K562 (cell line): ENCODE results near the gene PGP. TPM values are rescaled to one million over a fixed set of nuclear protein-coding genes. Genes with fewer than 3 reads are reported as not detected.

Experiments
- ATAC-seq: fragments of 200-7000 bp; cut with Tn5 transposase; 3 replicates; pipeline ENCODE4 v1.9.1; 2020; ENCODE audit warnings: moderate library complexity
- BruUV-seq: library from RNA; stranded (reverse); fragments of 400-500 nt; replicated peaks from 2 replicates; lab custom pipeline; 2021; lab: Mats Ljungman, UMichigan
- CTCF ChIA-PET: fragments of 300-600 bp; formaldehyde crosslinking; extraction: SDS; loops from one replicate; lab custom pipeline; 2021; ENCODE audit warnings: low intra/inter-chr PET ratio; lab: Yijun Ruan, JAX
- POLR2A ChIA-PET: fragments of 300-600, 350-650 bp; sonication (Branson Sonifier 250); formaldehyde crosslinking; extraction: SDS; loops from one replicate; lab custom pipeline; 2021; ENCODE audit warnings: antibody characterized with exemption, inconsistent platforms; lab: Yijun Ruan, JAX
- DNase-seq, 4 experiments: peaks; one replicate each; pipeline versions ENCODE4 v3.0.0 to v3.0.0-alpha.2; 2011 to 2018; ENCODE audit warnings: low spot score in 3 of 4, mixed read lengths in 3 of 4; ENCODE audit errors: extremely low read depth in 1 of 4
- FAIRE-seq: peaks from 2 replicates; lab custom pipeline; 2011; peaks lifted over from hg19 to GRCh38; lab: Jason Lieb, UNC
- H2AFZ ChIP-seq: 2 replicates; pipeline ENCODE4 v1.6.0; 2011; ENCODE audit warnings: low read depth, low read length, control low read depth, inconsistent platforms
- H3K27ac ChIP-seq: fragments of 200-600 bp; 3 replicates; pipeline ENCODE4 v1.8.0; 2011; ENCODE audit warnings: low read depth, mild to moderate bottlenecking, control low read depth, inconsistent platforms, low read length, moderate library complexity, mixed read lengths; ENCODE audit errors: extremely low read depth
- H3K27me3 ChIP-seq, 2 experiments: fragments of 300-600 bp in 1 of 2; 2 replicates in 1 of 2; 3 replicates in 1 of 2; pipeline versions ENCODE4 v1.6.0 to v1.8.0; 2011; ENCODE audit warnings: inconsistent platforms in 2 of 2, low read length in 2 of 2, mild to moderate bottlenecking in 1 of 2, mixed read lengths in 1 of 2, moderate library complexity in 1 of 2; ENCODE audit not compliant: control insufficient read depth in 2 of 2, insufficient read depth in 2 of 2
- H3K36me3 ChIP-seq: fragments of 300-600 bp; 3 replicates; pipeline ENCODE4 v1.8.0; 2011; ENCODE audit warnings: mild to moderate bottlenecking, low read length, inconsistent platforms; ENCODE audit not compliant: control insufficient read depth, insufficient read depth
- H3K4me1 ChIP-seq, 2 experiments: fragments of 200-600 bp in 1 of 2; replicated peaks in 1 of 2; 2 replicates in 1 of 2; 3 replicates in 1 of 2; pipeline versions ENCODE4 v1.5.1 to v1.8.0; 2011; ENCODE audit warnings: inconsistent platforms in 2 of 2, low read length in 2 of 2, mild to moderate bottlenecking in 1 of 2, mixed read lengths in 1 of 2, moderate library complexity in 1 of 2; ENCODE audit not compliant: control insufficient read depth in 2 of 2, insufficient read depth in 2 of 2
- H3K4me2 ChIP-seq: 2 replicates; pipeline ENCODE4 v1.6.1; 2011; ENCODE audit warnings: low read length, control low read depth, inconsistent platforms, mixed read lengths; ENCODE audit not compliant: insufficient read depth
- H3K4me3 ChIP-seq: fragments of 200-600 bp; sonication (generic), shearing (Covaris generic); 2 replicates; pipeline ENCODE4 v1.5.1; 2016; ENCODE audit warnings: control low read depth, inconsistent platforms
- H3K79me2 ChIP-seq: fragments of 200-600 bp; 3 replicates; pipeline ENCODE4 v1.8.0; 2011; ENCODE audit warnings: low read length, inconsistent platforms; ENCODE audit not compliant: control insufficient read depth, insufficient read depth
- H3K9ac ChIP-seq, 2 experiments: 2 replicates each; pipeline versions ENCODE4 v1.6.0 to v1.6.1; 2011; ENCODE audit warnings: low read depth in 2 of 2, low read length in 2 of 2, control low read depth in 1 of 2, inconsistent platforms in 1 of 2, mild to moderate bottlenecking in 1 of 2, mixed read lengths in 1 of 2; ENCODE audit not compliant: insufficient read depth in 1 of 2
- H3K9me1 ChIP-seq: one replicate; pipeline ENCODE4 v1.6.0; 2011; ENCODE audit warnings: inconsistent platforms, mild to moderate bottlenecking, low read length, moderate library complexity; ENCODE audit not compliant: control insufficient read depth, insufficient read depth
- H3K9me3 ChIP-seq: replicated peaks from 2 replicates; pipeline ENCODE4 v1.5.1; 2011; ENCODE audit warnings: low read depth, low read length, inconsistent platforms; ENCODE audit not compliant: control insufficient read depth, insufficient read depth
- H4K20me1 ChIP-seq: replicated peaks from 2 replicates; pipeline ENCODE4 v1.6.1; 2011; ENCODE audit warnings: low read length, inconsistent platforms, mixed read lengths; ENCODE audit not compliant: control insufficient read depth, insufficient read depth
- CHD1 ChIP-seq: fragments of 200-600 bp; sonication (generic); IDR thresholded peaks from one replicate; pipeline ENCODE4 v1.6.1; 2012; ENCODE audit warnings: mild to moderate bottlenecking, moderate library complexity, low read length, inconsistent platforms
- DPF2 ChIP-seq: fragments of 450-650 bp; IDR thresholded peaks from 2 replicates; pipeline ENCODE4 v1.6.1; 2016
- HCFC1 ChIP-seq: IDR thresholded peaks from 2 replicates; pipeline ENCODE4 v1.6.1; 2012; ENCODE audit warnings: low read depth, low read length, improper control_type of control experiment
- HDGF ChIP-seq: fragments of 450-650 bp; IDR thresholded peaks from 2 replicates; pipeline ENCODE4 v1.6.1; 2016
- HNRNPH1 ChIP-seq: fragments of 200-400 bp; formaldehyde crosslinking; optimal IDR thresholded peaks from 2 replicates; pipeline ENCODE3; 2017; ENCODE audit warnings: low read depth, mild to moderate bottlenecking, low read length, moderate library complexity
- NONO ChIP-seq, 2 experiments: fragments of 200-400 bp in 1 of 2; fragments of 450-650 bp in 1 of 2; formaldehyde crosslinking in 1 of 2; IDR thresholded peaks; 2 replicates each; pipeline ENCODE4 v1.6.1; 2017; ENCODE audit warnings: low read depth in 2 of 2, mild to moderate bottlenecking in 2 of 2, moderate library complexity in 2 of 2, low read length in 1 of 2
- PCBP1 ChIP-seq: fragments of 200-400 bp; formaldehyde crosslinking; IDR thresholded peaks from 2 replicates; pipeline ENCODE4 v1.6.1; 2018; ENCODE audit warnings: mild to moderate bottlenecking, low read depth, low read length; ENCODE audit not compliant: poor library complexity, severe bottlenecking
- POLR2A ChIP-seq: fragments of 450-650 bp; conservative IDR thresholded peaks from 2 replicates; pipeline ENCODE4 v1.6.1; 2016
- POLR2B ChIP-seq: fragments of 450-650 bp; IDR thresholded peaks from 2 replicates; pipeline ENCODE4 v1.6.1; 2018; ENCODE audit warnings: low read depth; ENCODE audit not compliant: partially characterized antibody
- PPARD ChIP-seq: fragments of 250-450 bp; sonication (Bioruptor Pico); IDR thresholded peaks from 2 replicates; pipeline ENCODE4 v1.8.0; 2022; ENCODE audit warnings: inconsistent platforms, mild to moderate bottlenecking, moderate library complexity
- RBFOX2 ChIP-seq: fragments of 200-400 bp; formaldehyde crosslinking; IDR thresholded peaks from 2 replicates; pipeline ENCODE4 v1.6.1; 2017; ENCODE audit warnings: low read depth, mild to moderate bottlenecking, low read length, moderate library complexity
- SAFB2 ChIP-seq: fragments of 200-400 bp; formaldehyde crosslinking; IDR thresholded peaks from 2 replicates; pipeline ENCODE4 v1.6.1; 2018; ENCODE audit warnings: borderline replicate concordance, low read length, low read depth, moderate library complexity; ENCODE audit not compliant: severe bottlenecking
- SRSF1 ChIP-seq: fragments of 200-400 bp; formaldehyde crosslinking; IDR thresholded peaks from 2 replicates; pipeline ENCODE4 v1.6.1; 2017; ENCODE audit warnings: mild to moderate bottlenecking, low read depth, low read length, moderate library complexity
- SRSF9 ChIP-seq: fragments of 200-400 bp; formaldehyde crosslinking; IDR thresholded peaks from 2 replicates; pipeline ENCODE4 v1.6.1; 2017; ENCODE audit warnings: low read depth, low read length, borderline replicate concordance
- ZHX1 ChIP-seq: fragments of 150-350 bp; conservative IDR thresholded peaks from 2 replicates; pipeline ENCODE4 v1.6.1; 2014; ENCODE audit warnings: low read length
- ZNF232 ChIP-seq: sonication (generic); formaldehyde crosslinking; IDR thresholded peaks from 2 replicates; pipeline ENCODE4 v1.8.0; 2022; ENCODE audit warnings: mild to moderate bottlenecking, missing genetic modification reagents
- ZNF280B ChIP-seq: fragments of 250-450 bp; sonication (Bioruptor Pico); IDR thresholded peaks from 2 replicates; pipeline ENCODE4 v1.5.1; 2021; ENCODE audit warnings: mild to moderate bottlenecking
- ZNF324 ChIP-seq: fragments of 250-450 bp; sonication (Bioruptor Pico); IDR thresholded peaks from 2 replicates; pipeline ENCODE4 v1.4.0; 2020; ENCODE audit warnings: mild to moderate bottlenecking
- WGBS: fragments of 100-300 bp; shearing (Covaris generic); methylation state at CpG from one replicate; pipeline ENCODE4 v1.1.6; 2016; ENCODE audit warnings: low coverage, mixed read lengths; ENCODE audit not compliant: insufficient coverage; ENCODE audit errors: missing lambda C conversion rate; 5-methylcytosine and 5-hydroxymethylcytosine counted together
- in situ Hi-C: fragments of 300-500 bp; cut with MboI; formaldehyde crosslinking; loops from 4 replicates; pipeline ENCODE4 v1.15.0; 2018; ENCODE audit warnings: inconsistent platforms, mixed read lengths
- intact Hi-C: fragments of 100-400 bp; cut with micrococcal nuclease; formaldehyde crosslinking; loops from 2 replicates; pipeline ENCODE4 v1.14.2; 2022
- polyA plus RNA-seq, 8 experiments: library from polyadenylated mRNA; depleted of rRNA in 4 of 8; stranded (reverse) in 5 of 8; unstranded in 3 of 8; fragments of >200 nt; fragmentation: Nextera tagmentation in 2 of 8; fragmentation: Illumina TruSeq in 1 of 8; extraction: Ambion mirVana in 2 of 8; extraction: Trizol in 1 of 8; gene quantifications; 2 replicates each; pipeline versions ENCODE4 v1.2.1 to v1.2.3, GENCODE V29; 2011 to 2014; ENCODE audit warnings: inconsistent platforms in 1 of 8, missing spikeins in 1 of 8
- total RNA-seq, 7 experiments: library from RNA; depleted of rRNA in 6 of 7; stranded (reverse); fragments of >200 nt in 6 of 7; fragmentation: Illumina TruSeq in 2 of 7; extraction: Trizol in 2 of 7; gene quantifications; 2 replicates each; pipeline versions ENCODE4 v1.2.1 to v1.2.3, GENCODE V29; 2011 to 2021; ENCODE audit warnings: low replicate concordance in 1 of 7

The PGP gene
- total and polyA plus RNA-seq, 9 of the 15 experiments (the other 6 are each of a cell fraction or from before 2014, with no cell fraction given) = 1.1 to 57.6 (median 19.6) TPM

GRCh38 chr16:2171601-2172178 lies 43.0 kb downstream of the PGP start:
- CTCF ChIA-PET = no interaction called here

More at GRCh38 chr16:2171601-2172178, 43.0 kb downstream of the PGP start:
- TF ChIP-seq PCBP1 (no peak), HDGF (no peak), HNRNPH1 (no peak), RBFOX2 (0 out of 2 replicates have a peak, but pooled peaks have one; percentile 21), PPARD (CRISPR knock-in tag) (no peak), ZNF232 (CRISPR knock-in tag) (no peak), SRSF9 (no peak), ZNF280B (CRISPR knock-in tag) (no peak), NONO (IDR thresholded peaks at IDR 0.05; ENCODE audit: low read depth in 2 of 2, low read length in 1 of 2) (no peak), HCFC1 (no peak), SRSF1 (no peak), POLR2B (no peak), CHD1 (no peak), ZHX1 (no peak), ZNF324 (CRISPR knock-in tag) (no peak), POLR2A (0 out of 2 replicates have a peak, but pooled peaks have one; percentile 19), SAFB2 (no peak), DPF2 (no peak)
- Histone ChIP-seq H4K20me1 (no peaks in the 10 kb centered on the region), H2AFZ (no peak overlapping the region), H3K27ac (no peak overlapping the region), H3K36me3 (peaks cover 82% of the 10 kb centered on the region), H3K4me1 (peaks cover 0 to 47% of the 10 kb centered on the region in 2 experiments; a peak in 1 of 5 replicates), H3K79me2 (no peaks in the 10 kb centered on the region; the same call in 2 of the 3 replicates), H3K9me1 (no peaks in the 10 kb centered on the region), H3K9ac (peak overlapping the region in 1 of 2 experiments; percentile 28; a peak in 2 of 4 replicates), H3K9me3 (no peaks in the 10 kb centered on the region), H3K4me3 (no peak overlapping the region), H3K27me3 (no peaks in the 10 kb centered on the region), H3K4me2 (no peak overlapping the region)
- no peak for FAIRE-seq
- in situ Hi-C loops (no loop called here), intact Hi-C loops (no loop called here)
- WGBS = 97% methylated on average over 21 of the region's 28 CpGs
- no peak for ATAC-seq
- no TSS peak for BruUV-seq
- POLR2A ChIA-PET = interaction anchor here (1.5 to 4.3 kb wide), 2 partner anchors 14 to 16 kb away, joined by 3 to 27 read pairs; partner anchors contain the start of gene TRAF7
- no peak for DNase-seq
